Amniotic epithelial cell (primary cell): ENCODE data around the gene CTSV.
A peak's percentile ranks its signal among the peaks of the same experiment; 100 is the strongest.
"Not testable (repeated sequence)": the region's sequence is repeated elsewhere in the genome, so short reads cannot be mapped to it uniquely, and the experiment has no call there.

Experiments
- DNase-seq: peaks from one replicate; pipeline ENCODE4 v3.0.0-alpha.2; 2010; ENCODE audit warnings: low read depth

Gene CTSV

GRCh38 chr9:97041898-97042297 is 3.0 kb upstream of the CTSV start:
- no peak for DNase-seq

DNA sequence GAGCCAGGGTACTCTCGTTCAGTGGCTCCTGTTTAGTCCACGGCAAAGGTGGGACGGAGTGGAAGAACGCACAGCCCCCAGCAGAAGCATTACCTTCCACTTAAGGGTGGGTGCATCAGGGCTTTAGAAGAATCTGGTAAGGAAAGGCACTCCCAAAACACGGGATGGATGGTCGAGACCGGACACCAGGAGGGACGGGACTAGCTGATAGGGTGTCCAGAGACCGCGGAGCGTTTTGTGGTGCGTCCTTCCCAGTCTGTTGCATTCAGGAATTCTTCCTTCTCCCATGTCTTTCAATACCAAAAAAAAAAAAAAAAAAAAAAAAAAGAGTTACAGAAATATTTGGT is 545 bp upstream of the CTSV start:
- peak; percentile 46 for DNase-seq

GRCh38 chr9:97023505-97023904 is 15.4 kb downstream of the CTSV start:
- DNase-seq = not testable (repeated sequence)

- peak; percentile 67 for DNase-seq
Observed at GRCh38 chr9:97013151-97014132, 25.5 kb downstream of the CTSV start.

DNA sequence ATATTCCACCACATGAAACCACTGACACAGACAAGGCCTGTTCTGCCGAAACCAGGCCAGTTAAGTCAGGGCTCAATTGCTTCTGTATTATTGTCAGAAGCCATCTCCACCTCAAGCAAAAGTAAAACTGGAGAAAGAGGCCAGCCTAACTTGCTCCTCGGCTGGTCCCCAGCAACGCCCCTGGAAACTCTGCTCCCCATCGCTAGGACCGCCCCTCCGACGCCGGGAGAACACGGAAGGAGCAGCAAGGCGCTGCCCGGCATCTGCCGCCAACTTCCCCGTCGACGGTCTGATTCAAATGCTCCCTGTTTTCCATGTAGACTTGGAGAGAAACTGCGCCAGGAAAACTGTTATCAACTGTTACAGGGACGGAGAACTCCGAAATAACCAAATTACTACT is 26.3 kb downstream of the CTSV start:
- peak; percentile 7 for DNase-seq

DNA sequence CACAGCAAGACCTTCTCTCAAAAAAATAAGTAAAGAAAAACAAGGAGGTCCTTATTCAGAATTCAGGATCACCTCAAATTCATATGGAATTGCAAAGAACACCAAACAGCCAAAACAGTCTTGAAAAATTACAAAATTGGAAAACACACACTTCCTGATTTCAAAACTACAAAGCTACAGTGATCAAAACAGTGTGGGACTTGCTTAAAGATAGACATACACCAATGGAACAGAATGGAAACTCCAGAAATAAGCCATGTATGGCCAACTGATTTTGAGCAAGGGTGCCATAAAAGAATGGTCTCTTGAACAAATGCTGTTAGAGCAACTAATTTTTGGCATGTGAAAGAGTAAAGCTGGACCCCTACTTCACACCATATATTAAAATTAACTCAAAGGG is 36.7 kb downstream of the CTSV start:
- not testable (repeated sequence) for DNase-seq

DNA sequence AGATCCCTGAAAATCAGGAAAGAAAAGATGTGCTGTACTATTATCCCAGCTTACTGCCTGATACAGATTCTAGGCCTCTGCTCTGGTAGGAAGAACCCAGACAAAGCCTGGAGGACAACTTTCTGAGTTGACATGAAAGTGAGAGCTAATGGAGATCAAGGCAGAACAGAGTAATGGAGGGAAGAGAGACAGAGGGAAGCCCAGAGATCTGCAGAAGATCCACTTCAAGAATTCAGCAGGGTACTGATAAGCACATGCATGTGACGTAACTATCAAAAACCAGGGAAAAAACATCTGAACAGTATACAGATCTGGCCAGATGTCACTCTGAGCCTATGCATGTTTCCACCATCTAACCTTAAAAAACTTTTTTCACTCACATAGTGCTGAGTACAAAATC is 37.6 kb downstream of the CTSV start:
- not testable (repeated sequence) for DNase-seq

DNA sequence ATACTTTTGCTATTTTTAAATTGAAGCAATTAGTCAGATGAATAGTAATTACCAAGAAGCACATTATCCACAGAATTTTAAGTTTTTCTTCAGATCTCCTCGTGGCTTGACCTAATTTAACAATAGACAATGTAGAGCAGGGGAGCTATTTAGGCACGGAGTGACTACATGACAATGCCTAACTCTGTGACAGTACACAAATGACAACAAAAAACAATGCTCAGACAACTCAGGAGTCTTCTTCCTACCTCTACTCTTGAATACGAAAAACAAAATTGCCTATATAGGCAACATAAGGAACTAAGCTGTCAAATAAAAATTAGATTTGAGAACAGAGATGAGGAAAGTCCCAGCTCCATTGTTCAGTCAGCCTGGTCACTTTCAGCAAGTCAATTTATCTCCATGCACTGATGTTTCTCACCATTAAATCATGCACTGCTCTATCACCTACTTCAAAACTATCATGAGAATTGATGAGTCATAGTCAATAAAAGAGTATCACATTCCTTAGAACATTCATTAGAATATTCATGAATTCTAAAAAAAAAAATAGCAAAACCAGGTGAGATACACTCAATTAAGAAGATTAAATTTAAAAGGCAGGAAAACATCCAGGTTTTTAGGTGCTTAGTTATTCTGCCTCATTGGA is 38.7 kb downstream of the CTSV start:
- not testable (repeated sequence) for DNase-seq

DNA sequence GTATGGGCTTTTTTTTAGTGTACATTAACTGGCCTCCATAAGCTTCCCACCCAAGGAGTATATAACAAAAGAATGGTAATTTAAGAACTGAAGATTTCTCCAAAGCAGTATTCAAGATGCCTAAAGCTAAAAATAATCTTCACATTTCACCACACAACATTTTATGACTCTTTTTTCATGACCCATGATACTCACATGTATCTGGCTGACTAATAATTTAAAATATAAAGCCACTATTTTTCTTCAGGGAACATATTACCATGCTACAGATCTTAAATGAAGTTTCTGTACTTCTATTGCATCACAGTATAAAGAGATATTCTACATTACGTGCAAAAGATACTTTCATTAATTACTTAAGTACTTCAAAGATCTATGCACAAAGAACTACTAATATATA is 39.2 kb downstream of the CTSV start:
- DNase-seq = not testable (repeated sequence)

DNA sequence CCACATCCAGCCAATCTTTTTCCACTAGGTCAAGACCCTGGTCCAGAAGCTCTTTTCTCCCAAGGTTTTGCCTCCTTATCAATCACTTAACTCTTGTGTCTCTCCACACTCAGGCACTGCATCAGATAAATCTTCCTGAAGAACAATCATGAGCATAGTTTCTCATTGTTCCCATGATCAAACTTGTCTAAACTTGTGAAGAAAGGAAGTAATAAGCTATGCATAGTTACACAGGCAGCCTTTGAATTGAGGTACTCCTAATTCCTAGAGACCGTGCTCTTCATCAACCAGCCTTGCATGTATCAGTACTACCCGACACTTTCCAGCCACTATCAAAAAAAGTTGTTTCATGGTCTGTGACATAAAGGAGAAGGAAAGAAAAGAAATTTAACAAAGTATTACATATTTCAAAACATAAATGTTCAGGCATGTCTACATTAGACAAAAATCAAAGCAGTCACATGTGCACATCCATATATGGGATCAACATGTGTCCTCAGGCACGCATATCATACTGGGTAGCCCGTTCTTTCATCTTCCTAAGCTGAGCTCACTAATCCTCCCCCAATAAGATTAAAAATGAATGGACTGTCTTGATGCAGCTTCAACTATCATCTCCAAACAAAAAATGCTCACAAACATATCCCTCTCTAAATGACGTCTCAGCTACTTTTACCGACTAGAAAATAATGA is 41.8 kb downstream of the CTSV start:
- DNase-seq = not testable (repeated sequence)

GRCh38 chr9:96994531-96995016 is 44.4 kb downstream of the CTSV start:
- not testable (repeated sequence) for DNase-seq

- DNase-seq = not testable (repeated sequence)
Observed at GRCh38 chr9:96992303-96992702, 46.6 kb downstream of the CTSV start.

GRCh38 chr9:96989747-96990318 is 49.1 kb downstream of the CTSV start:
- not testable (repeated sequence) for DNase-seq

GRCh38 chr9:96984887-96985286 is 54.1 kb downstream of the CTSV start:
- not testable (repeated sequence) for DNase-seq

DNA sequence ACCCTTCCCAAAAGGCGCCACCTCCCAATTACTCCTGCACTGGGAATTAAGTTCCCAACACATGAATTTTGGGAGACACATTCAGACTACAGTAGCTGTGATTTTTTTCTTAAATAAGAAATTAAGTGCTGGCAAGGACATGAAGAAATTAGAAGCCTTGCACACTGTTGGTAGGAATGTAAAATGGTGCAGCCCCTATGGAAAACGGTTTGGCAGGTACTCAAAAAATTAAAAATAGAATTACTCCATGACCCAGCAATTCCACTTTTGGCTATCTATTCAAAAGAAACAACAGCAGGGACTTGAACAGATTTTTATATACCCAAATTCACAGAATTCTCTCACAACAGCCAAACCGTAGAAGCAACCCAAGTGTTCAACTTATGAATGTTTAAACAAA is 54.8 kb downstream of the CTSV start:
- not testable (repeated sequence) for DNase-seq

DNA sequence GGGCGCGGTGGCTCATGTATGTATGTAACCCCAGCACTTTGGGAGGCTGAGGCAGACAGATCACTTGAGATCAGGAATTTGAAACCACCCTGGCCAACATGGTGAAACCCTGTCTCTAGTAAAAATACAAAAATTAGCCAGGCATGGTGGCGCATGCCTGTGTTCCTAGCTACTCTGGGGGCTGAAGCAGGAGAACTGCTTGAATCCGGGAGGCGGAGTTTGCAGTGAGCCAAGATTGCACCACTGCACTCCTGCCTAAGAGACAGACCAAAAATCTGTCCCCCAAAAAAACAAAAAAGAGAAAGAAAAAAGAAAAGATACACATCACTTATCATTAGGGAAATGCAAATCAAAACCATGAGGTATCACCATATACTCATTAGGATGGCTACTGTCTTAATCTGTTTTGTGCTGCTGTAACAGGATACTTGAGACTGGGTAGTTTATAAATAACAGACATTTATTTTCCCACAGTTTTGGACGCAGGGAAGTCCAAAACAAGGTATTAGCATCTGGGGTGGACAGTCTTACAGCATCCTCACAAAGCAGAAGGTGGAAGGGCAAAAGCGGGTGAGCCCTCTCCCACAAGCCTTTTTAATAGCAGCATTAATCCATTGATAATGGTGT is 55.3 kb downstream of the CTSV start:
- not testable (repeated sequence) for DNase-seq
